WTC11 (cell line): ENCODE data around the gene RNF6. TPM values are rescaled to one million over a fixed set of nuclear protein-coding genes. Genes with fewer than 3 reads are reported as not detected.

Source experiments
- ATAC-seq: fragments of 200-7000 bp; cut with Tn5 transposase; 2 replicates; pipeline ENCODE4 v1.10.0; 2021; ENCODE audit warnings: mild to moderate bottlenecking, moderate library complexity
- CTCF ChIA-PET: fragments of 300-600 bp; sonication (Branson Sonifier 250); formaldehyde crosslinking; loops from one replicate; lab custom pipeline; 2021; ENCODE audit warnings: antibody characterized with exemption; lab: Charles Lee
- POLR2A ChIA-PET: fragments of 350-600 bp; sonication (Branson Sonifier 250); formaldehyde crosslinking; loops from one replicate; lab custom pipeline; 2021; ENCODE audit warnings: antibody characterized with exemption; lab: Charles Lee
- DNase-seq: peaks from one replicate; pipeline ENCODE4 v3.0.0; 2021; ENCODE audit warnings: low spot score
- H3K27ac Mint-ChIP-seq: 2 replicates; pipeline ENCODE4 v1.8.0; 2021; ENCODE audit warnings: mixed read lengths
- H3K27me3 Mint-ChIP-seq: 2 replicates; pipeline ENCODE4 v1.8.0; 2021; ENCODE audit warnings: low read depth, mild to moderate bottlenecking, moderate library complexity, mixed read lengths
- H3K36me3 Mint-ChIP-seq: 2 replicates; pipeline ENCODE4 v1.8.0; 2021; ENCODE audit warnings: mixed read lengths
- H3K4me1 Mint-ChIP-seq: 2 replicates; pipeline ENCODE4 v1.8.0; 2022; ENCODE audit warnings: mixed read lengths
- H3K4me3 Mint-ChIP-seq: 2 replicates; pipeline ENCODE4 v1.8.0; 2021; ENCODE audit warnings: mild to moderate bottlenecking, moderate library complexity, mixed read lengths
- H3K9me3 Mint-ChIP-seq: 2 replicates; pipeline ENCODE4 v1.8.0; 2021; ENCODE audit warnings: mixed read lengths
- CREM ChIP-seq: sonication (generic); formaldehyde crosslinking; IDR thresholded peaks from 2 replicates; pipeline ENCODE4 v1.8.1; 2022; ENCODE audit warnings: mild to moderate bottlenecking, missing genetic modification reagents, moderate library complexity
- CTCF ChIP-seq: fragments of 200-600 bp; IDR thresholded peaks from 2 replicates; pipeline ENCODE4 v1.8.0; 2022; ENCODE audit warnings: antibody characterized with exemption
- E2F4 ChIP-seq: sonication (generic); formaldehyde crosslinking; IDR thresholded peaks from 2 replicates; pipeline ENCODE4 v1.8.1; 2022; ENCODE audit warnings: low read depth, mild to moderate bottlenecking, moderate library complexity, missing genetic modification reagents, borderline replicate concordance
- FOXJ3 ChIP-seq: sonication (generic); formaldehyde crosslinking; IDR thresholded peaks from 2 replicates; pipeline ENCODE4 v1.9.0; 2021; ENCODE audit warnings: missing genetic modification reagents, mild to moderate bottlenecking, borderline replicate concordance
- FOXP4 ChIP-seq: sonication (generic); formaldehyde crosslinking; IDR thresholded peaks from 2 replicates; pipeline ENCODE4 v1.8.0; 2022; ENCODE audit warnings: mild to moderate bottlenecking, missing genetic modification reagents
- IRF2 ChIP-seq: sonication (generic); formaldehyde crosslinking; IDR thresholded peaks from 2 replicates; pipeline ENCODE4 v1.8.0; 2022; ENCODE audit warnings: low read depth, missing genetic modification reagents, borderline replicate concordance
- KAT7 ChIP-seq: sonication (generic); formaldehyde crosslinking; IDR thresholded peaks from 2 replicates; pipeline ENCODE4 v1.8.1; 2023; ENCODE audit warnings: missing genetic modification reagents, mild to moderate bottlenecking, borderline replicate concordance
- MYBL2 ChIP-seq: sonication (generic); formaldehyde crosslinking; IDR thresholded peaks from 2 replicates; pipeline ENCODE4 v1.8.1; 2023; ENCODE audit warnings: mild to moderate bottlenecking, moderate library complexity, missing genetic modification reagents
- NFE2L1 ChIP-seq: sonication (generic); formaldehyde crosslinking; IDR thresholded peaks from 2 replicates; pipeline ENCODE4 v1.8.1; 2023; ENCODE audit warnings: missing genetic modification reagents
- NFYB ChIP-seq: sonication (generic); formaldehyde crosslinking; conservative IDR thresholded peaks from 2 replicates; pipeline ENCODE4 v1.8.0; 2022; ENCODE audit warnings: low read depth, missing genetic modification reagents
- NR1H2 ChIP-seq: sonication (generic); formaldehyde crosslinking; IDR thresholded peaks from 2 replicates; pipeline ENCODE4 v1.9.0; 2021; ENCODE audit warnings: mild to moderate bottlenecking, moderate library complexity, missing genetic modification reagents
- SOX15 ChIP-seq: fragments of 250-450 bp; sonication (Bioruptor Pico); IDR thresholded peaks from 2 replicates; pipeline ENCODE4 v1.9.0; 2021; ENCODE audit warnings: mild to moderate bottlenecking
- SP1 ChIP-seq: sonication (generic); formaldehyde crosslinking; conservative IDR thresholded peaks from 2 replicates; pipeline ENCODE4 v1.8.1; 2022; ENCODE audit warnings: missing genetic modification reagents
- USF1 ChIP-seq: sonication (generic); formaldehyde crosslinking; IDR thresholded peaks from 2 replicates; pipeline ENCODE4 v1.8.0; 2022; ENCODE audit warnings: mild to moderate bottlenecking, missing genetic modification reagents
- USF2 ChIP-seq: sonication (generic); formaldehyde crosslinking; IDR thresholded peaks from 2 replicates; pipeline ENCODE4 v1.8.1; 2023; ENCODE audit warnings: mild to moderate bottlenecking, missing genetic modification reagents, moderate library complexity
- ZBTB43 ChIP-seq: sonication (generic); formaldehyde crosslinking; IDR thresholded peaks from 2 replicates; pipeline ENCODE4 v1.8.1; 2023; ENCODE audit warnings: mild to moderate bottlenecking, missing genetic modification reagents
- ZNF138 ChIP-seq: sonication (generic); formaldehyde crosslinking; conservative IDR thresholded peaks from 2 replicates; pipeline ENCODE4 v1.8.1; 2022; ENCODE audit warnings: mild to moderate bottlenecking, moderate library complexity, missing genetic modification reagents
- ZNF232 ChIP-seq: sonication (generic); formaldehyde crosslinking; IDR thresholded peaks from 2 replicates; pipeline ENCODE4 v1.8.0; 2022; ENCODE audit warnings: mild to moderate bottlenecking, missing genetic modification reagents
- ZNF281 ChIP-seq: sonication (generic); formaldehyde crosslinking; IDR thresholded peaks from 2 replicates; pipeline ENCODE4 v1.8.0; 2023; ENCODE audit warnings: mild to moderate bottlenecking, missing genetic modification reagents
- ZNF423 ChIP-seq: fragments of 250-450 bp; sonication (Bioruptor Pico); IDR thresholded peaks from 2 replicates; pipeline ENCODE4 v2.1.2; 2022; ENCODE audit warnings: mild to moderate bottlenecking, moderate library complexity
- ZNF532 ChIP-seq: fragments of 250-450 bp; sonication (Bioruptor Pico); IDR thresholded peaks from 2 replicates; pipeline ENCODE4 v1.9.0; 2021; ENCODE audit warnings: mild to moderate bottlenecking, borderline replicate concordance
- total RNA-seq: library from RNA; stranded (reverse); gene quantifications from 3 replicates; pipeline ENCODE4 v1.2.3, GENCODE V29; 2021

The RNF6 gene
- total RNA-seq, 1 experiment from 2014 or later: 16.2 TPM

GRCh38 chr13:26253787-26254582 lies 31.9 kb upstream of the RNF6 start, which contains the start of gene CDK8:
Gene CDK8 (plus strand): TSS chr13:26254129. CDS start chr13:26254642, 513 bp downstream.
- H3K4me3 Mint-ChIP-seq: peak within 1 kb of the TSS; percentile 89
- H3K9me3 Mint-ChIP-seq: no peaks in the 10 kb centered on the region
- peaks cover 7% of the 10 kb centered on the region for H3K27me3 Mint-ChIP-seq
- ChIA-PET CTCF (no interaction called here), POLR2A (no interaction called here)
- ATAC-seq (peak; percentile 89), DNase-seq (peak; percentile 85)
- H3K4me1 Mint-ChIP-seq: peaks cover 30% of the 10 kb centered on the region
- no peaks in the 10 kb centered on the region for H3K36me3 Mint-ChIP-seq
- peak within 1 kb of the TSS; percentile 96 for H3K27ac Mint-ChIP-seq
- TF ChIP-seq CTCF: no peak
- peak; percentile 96 for TF ChIP-seq SP1 (CRISPR knock-in tag)
- peak; percentile 63; the same call in 1 of the 2 replicates for TF ChIP-seq USF2 (CRISPR knock-in tag)
- no peak for TF ChIP-seq E2F4
- TF ChIP-seq FOXJ3 (CRISPR knock-in tag): no peak
- TF ChIP-seq ZNF138 (CRISPR knock-in tag): no peak
- TF ChIP-seq ZBTB43 (CRISPR knock-in tag): peak; percentile 98
- TF ChIP-seq SOX15: no peak
- TF ChIP-seq CREM (CRISPR knock-in tag): no peak
- no peak for TF ChIP-seq NR1H2 (CRISPR knock-in tag)
- TF ChIP-seq IRF2: no peak
- peak; percentile 58; the same call in 1 of the 2 replicates for TF ChIP-seq USF1 (CRISPR knock-in tag)
- no peak for TF ChIP-seq NFYB (CRISPR knock-in tag)
- peak; percentile 87; the same call in 1 of the 2 replicates for TF ChIP-seq KAT7 (CRISPR knock-in tag)
- no peak for TF ChIP-seq ZNF532 (CRISPR knock-in tag)
- TF ChIP-seq FOXP4 (CRISPR knock-in tag): peak; percentile 31; the same call in 1 of the 2 replicates
- TF ChIP-seq NFE2L1: 0 out of 2 replicates have a peak, but pooled peaks have one; percentile 34
- TF ChIP-seq ZNF232 (CRISPR knock-in tag): no peak
- 0 out of 2 replicates have a peak, but pooled peaks have one; percentile 34 for TF ChIP-seq MYBL2 (CRISPR knock-in tag)
- peak; percentile 89 for TF ChIP-seq ZNF423 (CRISPR knock-in tag)
- no peak for TF ChIP-seq ZNF281 (CRISPR knock-in tag)
